AG10803 (cell line): Measurements from ENCODE around the gene SH3BP4.

Experiments
- DNase-seq: peaks from one replicate; pipeline ENCODE4 v3.0.0; 2010; ENCODE audit warnings: low read depth
- H3K4me3 ChIP-seq: 2 replicates; pipeline ENCODE4 v1.5.1; 2011; ENCODE audit warnings: mild to moderate bottlenecking, low read length, control low read depth
- CTCF ChIP-seq: conservative IDR thresholded peaks from 2 replicates; pipeline ENCODE4 v1.5.1; 2011; ENCODE audit warnings: mild to moderate bottlenecking, low read length, control low read depth, inconsistent platforms

SH3BP4 gene

GRCh38 chr2:235028646-235029045 is 76.8 kb downstream of the SH3BP4 start:
- H3K4me3 ChIP-seq: no peak overlapping the region
- no peak for TF ChIP-seq CTCF
- DNase-seq: no peak

- DNase-seq: no peak
- H3K4me3 ChIP-seq: no peak overlapping the region
- TF ChIP-seq CTCF: no peak
Measured at GRCh38 chr2:235029054-235029453, 77.2 kb downstream of the SH3BP4 start.

GRCh38 chr2:235030126-235030525 is 78.3 kb downstream of the SH3BP4 start:
- no peak for DNase-seq
- no peak overlapping the region for H3K4me3 ChIP-seq
- no peak for TF ChIP-seq CTCF

- no peak for TF ChIP-seq CTCF
Measured at GRCh38 chr2:235030936-235031335, 79.1 kb downstream of the SH3BP4 start.

GRCh38 chr2:235031686-235032373 is 80.0 kb downstream of the SH3BP4 start:
- no peak overlapping the region for H3K4me3 ChIP-seq
- TF ChIP-seq CTCF: no peak
- DNase-seq: no peak

More at GRCh38 chr2:235030936-235031335, 79.1 kb downstream of the SH3BP4 start:
- no peak overlapping the region for H3K4me3 ChIP-seq
- no peak for DNase-seq

- DNase-seq: no peak
- no peak for TF ChIP-seq CTCF
- no peak overlapping the region for H3K4me3 ChIP-seq
Measured at GRCh38 chr2:235032466-235032865, 80.6 kb downstream of the SH3BP4 start.

GRCh38 chr2:235032949-235033348 is 81.1 kb downstream of the SH3BP4 start:
- DNase-seq: no peak
- no peak overlapping the region for H3K4me3 ChIP-seq
- no peak for TF ChIP-seq CTCF
